OCI-LY1 (cell line): Measurements from ENCODE around the gene PATJ.
A peak's percentile ranks its signal among the peaks of the same experiment; 100 is the strongest.

Source experiments
- H2AFZ ChIP-seq: fragments of 200-600 bp; sonication (generic), shearing (Covaris generic); 2 replicates; pipeline ENCODE4 v1.6.0; 2014; ENCODE audit warnings: antibody characterized with exemption, mild to moderate bottlenecking, low read length
- H3F3A ChIP-seq: fragments of 200-600 bp; sonication (generic), shearing (Covaris generic); 2 replicates; pipeline ENCODE4 v1.6.0; 2014; ENCODE audit warnings: mild to moderate bottlenecking, antibody characterized with exemption, low read length, moderate library complexity; ENCODE audit not compliant: insufficient read depth
- H3K27ac ChIP-seq: fragments of 200-600 bp; sonication (generic); 2 replicates; pipeline ENCODE4 v1.5.1; 2014; ENCODE audit warnings: low read length, mixed run types, mild to moderate bottlenecking, low read depth; ENCODE audit not compliant: poor library complexity, severe bottlenecking
- H3K27me3 ChIP-seq: fragments of 200-600 bp; sonication (generic); 2 replicates; pipeline ENCODE4 v1.6.0; 2014; ENCODE audit warnings: antibody characterized with exemption, mild to moderate bottlenecking, low read length, moderate library complexity; ENCODE audit not compliant: insufficient read depth
- H3K36me3 ChIP-seq: fragments of 200-600 bp; sonication (generic); 2 replicates; pipeline ENCODE4 v1.6.1; 2014; ENCODE audit warnings: mild to moderate bottlenecking, antibody characterized with exemption, low read length, moderate library complexity, mixed read lengths; ENCODE audit not compliant: insufficient read depth
- H3K4me1 ChIP-seq: fragments of 200-600 bp; sonication (generic); 2 replicates; pipeline ENCODE4 v1.5.1; 2014; ENCODE audit warnings: mild to moderate bottlenecking, low read length, moderate library complexity; ENCODE audit not compliant: insufficient read depth, severe bottlenecking
- H3K4me2 ChIP-seq: fragments of 200-600 bp; sonication (generic), shearing (Covaris generic); 2 replicates; pipeline ENCODE4 v1.6.1; 2014; ENCODE audit warnings: low read length
- H3K4me3 ChIP-seq: fragments of 200-600 bp; sonication (generic); 2 replicates; pipeline ENCODE4 v1.5.1; 2014; ENCODE audit warnings: low read length, low read depth, mild to moderate bottlenecking, mixed read lengths; ENCODE audit not compliant: poor library complexity, severe bottlenecking
- H3K79me2 ChIP-seq: fragments of 200-600 bp; shearing (Covaris generic); 2 replicates; pipeline ENCODE4 v1.6.1; 2016; ENCODE audit warnings: mixed run types, low read length, mixed read lengths; ENCODE audit not compliant: insufficient read depth
- H3K9ac ChIP-seq: fragments of 200-600 bp; sonication (generic), shearing (Covaris generic); 2 replicates; pipeline ENCODE4 v1.6.1; 2014; ENCODE audit warnings: mild to moderate bottlenecking, low read length, mixed read lengths
- H3K9me2 ChIP-seq: fragments of 200-600 bp; sonication (generic), shearing (Covaris generic); 2 replicates; pipeline ENCODE4 v1.6.1; 2014; ENCODE audit warnings: low read depth, mild to moderate bottlenecking, low read length, mixed read lengths
- H3K9me3 ChIP-seq: fragments of 200-600 bp; shearing (Covaris generic); 2 replicates; pipeline ENCODE4 v1.6.1; 2014; ENCODE audit warnings: low read length, mixed read lengths
- H4K20me1 ChIP-seq: fragments of 200-600 bp; sonication (generic), shearing (Covaris generic); 2 replicates; pipeline ENCODE4 v1.6.0; 2016; ENCODE audit warnings: mild to moderate bottlenecking, low read length; ENCODE audit not compliant: insufficient read depth
- EZH2 ChIP-seq: fragments of 200-600 bp; sonication (generic), shearing (Covaris generic); IDR thresholded peaks from 2 replicates; pipeline ENCODE4 v1.8.0; 2017; ENCODE audit warnings: borderline replicate concordance, mixed run types, mild to moderate bottlenecking, antibody characterized with exemption, low read length, moderate library complexity, mixed read lengths
- TF ChIP-seq, protein P1 (sequence below): fragments of 200-600 bp; sonication (generic), shearing (Covaris generic); IDR thresholded peaks from 2 replicates; pipeline ENCODE4 v1.5.1; 2017; ENCODE audit warnings: mild to moderate bottlenecking, antibody characterized with exemption, low read length, moderate library complexity, mixed read lengths

The PATJ gene

DNA sequence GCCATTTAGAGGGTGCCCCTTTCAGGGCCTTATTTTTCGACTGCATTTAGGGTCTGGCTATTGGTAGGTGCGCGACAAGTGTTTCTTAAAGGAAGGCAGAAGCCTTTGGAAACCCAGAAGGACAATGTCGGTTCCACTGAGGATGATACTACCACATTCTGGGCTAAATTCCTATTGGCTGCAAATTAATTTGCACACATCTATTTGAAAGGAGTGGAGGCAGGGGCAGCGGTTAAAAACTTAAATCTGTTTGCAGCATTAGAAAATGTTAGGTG lies 1.1 kb downstream of the PATJ start:
- Histone ChIP-seq H3K27me3 (no peaks in the 10 kb centered on the region), H3K4me1 (peaks cover 33% of the 10 kb centered on the region), H3K79me2 (no peaks in the 10 kb centered on the region), H2AFZ (no peak overlapping the region), H4K20me1 (no peaks in the 10 kb centered on the region), H3K9me2 (no peaks in the 10 kb centered on the region), H3K9me3 (no peaks in the 10 kb centered on the region), H3K4me3 (peak overlapping the region; percentile 76), H3F3A (no peaks in the 10 kb centered on the region), H3K27ac (peak overlapping the region; percentile 58), H3K4me2 (peak overlapping the region; percentile 97), H3K9ac (peak overlapping the region; percentile 77; the same call in 1 of the 2 replicates), H3K36me3 (no peaks in the 10 kb centered on the region)
- TF ChIP-seq, protein P1, sequence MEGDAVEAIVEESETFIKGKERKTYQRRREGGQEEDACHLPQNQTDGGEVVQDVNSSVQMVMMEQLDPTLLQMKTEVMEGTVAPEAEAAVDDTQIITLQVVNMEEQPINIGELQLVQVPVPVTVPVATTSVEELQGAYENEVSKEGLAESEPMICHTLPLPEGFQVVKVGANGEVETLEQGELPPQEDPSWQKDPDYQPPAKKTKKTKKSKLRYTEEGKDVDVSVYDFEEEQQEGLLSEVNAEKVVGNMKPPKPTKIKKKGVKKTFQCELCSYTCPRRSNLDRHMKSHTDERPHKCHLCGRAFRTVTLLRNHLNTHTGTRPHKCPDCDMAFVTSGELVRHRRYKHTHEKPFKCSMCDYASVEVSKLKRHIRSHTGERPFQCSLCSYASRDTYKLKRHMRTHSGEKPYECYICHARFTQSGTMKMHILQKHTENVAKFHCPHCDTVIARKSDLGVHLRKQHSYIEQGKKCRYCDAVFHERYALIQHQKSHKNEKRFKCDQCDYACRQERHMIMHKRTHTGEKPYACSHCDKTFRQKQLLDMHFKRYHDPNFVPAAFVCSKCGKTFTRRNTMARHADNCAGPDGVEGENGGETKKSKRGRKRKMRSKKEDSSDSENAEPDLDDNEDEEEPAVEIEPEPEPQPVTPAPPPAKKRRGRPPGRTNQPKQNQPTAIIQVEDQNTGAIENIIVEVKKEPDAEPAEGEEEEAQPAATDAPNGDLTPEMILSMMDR = no peak
- no peak for TF ChIP-seq EZH2

DNA sequence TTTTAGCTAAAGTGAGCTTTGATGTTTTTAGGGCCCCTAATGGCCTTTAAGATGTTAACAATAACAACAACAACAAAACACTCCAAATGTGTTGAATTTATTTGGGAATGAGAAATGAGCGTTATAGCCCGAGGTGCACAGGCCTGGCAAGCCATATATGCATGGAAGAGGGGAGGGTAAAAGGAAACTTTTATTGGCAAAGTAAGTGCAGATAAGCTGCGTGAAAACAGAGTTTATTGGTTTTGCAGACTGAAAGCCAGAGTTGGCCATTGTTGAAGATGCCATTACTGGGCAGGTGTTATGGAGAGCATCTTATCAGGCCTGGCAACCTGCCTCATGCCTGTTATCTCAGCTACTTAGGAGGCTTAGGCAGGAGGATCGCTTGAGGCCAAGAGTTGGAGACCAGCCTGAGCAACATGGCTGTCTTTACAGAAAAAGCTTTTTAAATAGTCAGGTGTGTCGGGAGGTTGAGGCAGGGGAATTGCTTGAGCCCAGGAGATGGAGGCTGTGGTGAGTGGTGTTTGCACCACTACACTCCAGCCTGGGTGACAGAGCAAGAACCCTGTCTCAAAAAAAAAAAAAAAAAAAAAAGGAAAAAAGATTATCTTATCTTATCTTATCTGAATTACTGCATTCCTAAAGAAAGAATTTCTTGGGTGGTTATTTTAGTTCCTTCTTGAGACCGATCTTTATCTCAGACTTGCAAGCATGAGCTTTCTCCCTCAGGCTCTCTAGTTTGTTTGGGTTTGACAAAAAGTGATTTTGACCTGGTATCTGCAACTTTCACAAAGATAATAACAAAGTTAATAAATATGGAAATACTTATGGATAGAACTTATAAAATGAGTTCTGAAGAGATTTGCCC lies 1.7 kb downstream of the PATJ start:
- Histone ChIP-seq H3F3A (no peaks in the 10 kb centered on the region), H3K27ac (peak overlapping the region; percentile 58), H3K9ac (no peak overlapping the region), H3K36me3 (no peaks in the 10 kb centered on the region), H3K9me2 (no peaks in the 10 kb centered on the region), H2AFZ (no peak overlapping the region), H3K4me1 (peaks cover 33% of the 10 kb centered on the region), H3K9me3 (no peaks in the 10 kb centered on the region), H3K4me3 (peak overlapping the region; percentile 76), H3K79me2 (no peaks in the 10 kb centered on the region), H3K4me2 (peak overlapping the region; percentile 97; the same call in 1 of the 2 replicates), H3K27me3 (no peaks in the 10 kb centered on the region), H4K20me1 (no peaks in the 10 kb centered on the region)
- TF ChIP-seq, protein P1 = no peak
- TF ChIP-seq EZH2 = no peak

DNA sequence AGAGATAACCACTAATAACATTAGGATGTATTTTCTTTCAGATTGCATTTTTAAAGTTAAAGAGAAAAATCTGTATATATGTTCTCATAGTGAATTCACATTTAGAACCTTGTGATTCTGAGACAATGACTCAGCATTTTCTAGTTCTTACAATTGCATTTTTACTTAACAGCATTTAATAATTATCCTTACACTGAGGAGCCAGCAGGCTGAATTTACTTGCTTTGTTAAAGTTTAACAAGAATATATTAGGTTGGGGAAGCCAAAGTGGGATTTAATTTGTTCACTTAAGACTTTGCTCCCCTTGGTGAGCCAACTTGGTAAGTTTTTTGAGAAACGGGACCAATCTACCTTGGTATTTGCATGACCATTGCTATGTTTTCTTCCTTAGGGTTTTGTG lies 4.5 kb downstream of the PATJ start:
- Histone ChIP-seq H3F3A (no peaks in the 10 kb centered on the region), H3K9ac (no peak overlapping the region), H2AFZ (no peak overlapping the region), H3K4me3 (no peak overlapping the region), H4K20me1 (no peaks in the 10 kb centered on the region), H3K27ac (peak overlapping the region; percentile 48), H3K4me1 (peaks cover 24% of the 10 kb centered on the region), H3K79me2 (no peaks in the 10 kb centered on the region), H3K4me2 (no peak overlapping the region), H3K36me3 (no peaks in the 10 kb centered on the region), H3K9me2 (no peaks in the 10 kb centered on the region), H3K27me3 (no peaks in the 10 kb centered on the region), H3K9me3 (no peaks in the 10 kb centered on the region)
- TF ChIP-seq EZH2 = no peak
- TF ChIP-seq, protein P1 = no peak
